ENCODE measurements around the gene DPEP1.

Gene DPEP1

DNA sequence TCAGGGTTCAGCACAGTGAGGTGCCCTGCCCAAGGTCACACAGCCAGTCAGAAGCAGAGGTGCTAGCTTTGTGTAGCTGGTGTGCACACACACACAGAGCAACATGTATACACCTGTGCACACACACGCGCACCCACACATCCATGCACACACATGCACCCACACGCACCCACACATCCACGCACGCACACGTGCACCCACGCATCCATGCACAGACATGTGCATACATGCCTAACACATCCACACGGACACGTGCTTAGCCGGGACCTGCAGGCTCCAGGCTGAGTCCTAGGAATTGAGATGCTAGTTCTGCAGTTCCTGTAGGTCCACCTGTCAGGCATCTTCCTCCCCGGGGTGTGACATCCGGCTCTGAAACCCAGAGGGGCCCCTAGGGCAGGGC, 13.0 kb upstream of the DPEP1 start:
- DNase-seq, result no peak

DNA sequence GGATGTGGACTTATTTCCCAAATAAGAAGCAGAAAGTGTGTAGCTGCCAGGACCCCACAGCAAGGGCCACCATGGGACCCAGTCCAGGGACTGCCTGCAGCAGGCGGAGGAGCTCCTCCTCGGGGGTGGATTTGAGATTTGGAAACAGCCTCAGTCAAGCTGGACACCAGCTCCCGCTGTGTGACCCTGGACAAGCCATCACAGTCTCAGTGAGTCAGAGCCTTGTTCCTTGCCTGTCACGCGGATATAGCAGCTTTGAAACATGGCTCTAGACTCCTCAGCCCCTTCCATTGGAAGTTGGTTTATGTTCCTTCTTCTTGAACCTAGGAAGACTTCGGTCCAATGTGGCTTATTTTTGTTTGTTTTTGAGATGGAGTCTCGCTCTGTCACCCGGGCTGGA, 12.5 kb upstream of the DPEP1 start:
- DNase-seq, result no peak

DNA sequence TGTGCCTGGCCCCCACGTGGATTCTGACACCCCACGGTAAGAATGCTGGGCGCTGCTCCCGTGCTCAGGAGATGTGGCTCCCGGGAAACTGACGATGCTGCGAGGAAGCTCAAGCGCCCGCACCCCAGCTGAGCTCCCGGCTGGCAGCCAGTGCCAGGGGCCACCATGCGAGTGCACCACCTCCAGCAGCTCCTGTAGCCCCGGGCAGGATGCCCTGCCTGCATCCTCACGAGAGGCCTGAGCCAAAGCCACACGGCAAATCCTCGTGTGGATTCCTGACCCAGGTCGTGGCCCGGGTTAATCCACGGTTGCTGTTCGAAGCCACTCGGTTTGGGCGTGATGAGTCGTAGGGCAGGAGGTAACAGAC, 11.6 kb upstream of the DPEP1 start:
- DNase-seq, result no peak

DNA sequence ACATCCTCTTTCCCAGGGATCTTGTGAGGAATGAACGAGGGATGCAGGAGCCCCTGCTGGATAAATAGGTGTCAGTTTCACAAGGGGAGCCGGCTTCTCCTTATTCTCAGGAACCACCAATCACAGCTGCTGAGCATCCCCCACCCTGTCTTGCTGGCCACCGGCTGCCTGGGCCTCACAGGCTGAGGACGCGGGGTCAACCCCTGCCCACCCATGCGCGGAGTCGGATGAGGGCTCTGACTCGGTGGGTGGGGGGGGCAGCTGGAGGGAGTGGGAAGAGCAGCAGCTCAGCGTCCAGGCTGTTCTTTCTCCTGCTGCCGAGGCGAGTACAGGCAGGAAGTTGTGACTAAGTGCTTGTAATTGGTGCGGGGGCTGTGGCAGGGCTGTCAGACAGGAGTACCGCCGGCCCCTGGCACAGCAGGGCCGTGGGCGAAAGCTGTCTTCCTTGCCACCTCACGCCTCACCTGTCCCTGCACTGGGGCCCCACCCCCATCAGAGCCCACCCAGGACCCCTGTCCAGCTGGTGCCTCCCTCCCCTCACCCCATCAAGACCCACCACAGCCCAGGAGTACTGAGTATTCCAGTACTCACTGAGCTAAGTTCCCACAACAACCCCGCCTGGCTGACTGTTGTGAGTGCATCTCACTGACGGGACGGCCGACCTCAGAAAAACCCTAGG, 11.0 kb upstream of the DPEP1 start:
- no peak for DNase-seq

DNA sequence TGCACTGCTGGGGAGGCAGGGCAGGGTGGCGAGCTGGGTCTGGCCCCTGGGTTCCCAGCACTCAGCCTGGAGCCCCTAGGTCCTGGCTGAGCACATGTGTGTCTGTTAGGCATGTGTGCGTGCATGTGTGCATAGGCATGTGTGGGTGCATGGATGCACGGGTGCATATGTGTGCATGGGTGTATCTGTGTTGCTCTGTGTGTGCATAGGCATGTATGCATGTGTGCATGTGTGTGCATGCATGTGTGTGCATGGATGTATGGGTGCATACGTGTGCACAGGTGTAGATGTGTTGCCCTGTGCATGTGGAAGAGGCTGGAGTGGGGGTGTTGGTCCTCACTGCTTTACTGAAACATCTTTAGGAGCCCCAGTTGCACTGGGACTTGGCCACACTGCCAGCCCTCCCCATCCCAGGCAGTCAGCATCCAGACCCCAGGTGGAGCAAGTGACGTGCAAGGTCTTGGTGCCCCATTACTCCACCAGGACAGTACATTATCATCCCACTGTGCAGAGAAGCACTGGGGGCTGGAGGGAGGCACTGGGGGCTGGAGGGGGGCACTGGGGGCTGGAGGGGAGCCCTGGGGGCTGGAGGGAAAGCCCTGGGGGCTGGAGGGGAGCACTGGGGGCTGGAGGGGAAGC, 10.4 kb upstream of the DPEP1 start:
- DNase-seq, result no peak

DNA sequence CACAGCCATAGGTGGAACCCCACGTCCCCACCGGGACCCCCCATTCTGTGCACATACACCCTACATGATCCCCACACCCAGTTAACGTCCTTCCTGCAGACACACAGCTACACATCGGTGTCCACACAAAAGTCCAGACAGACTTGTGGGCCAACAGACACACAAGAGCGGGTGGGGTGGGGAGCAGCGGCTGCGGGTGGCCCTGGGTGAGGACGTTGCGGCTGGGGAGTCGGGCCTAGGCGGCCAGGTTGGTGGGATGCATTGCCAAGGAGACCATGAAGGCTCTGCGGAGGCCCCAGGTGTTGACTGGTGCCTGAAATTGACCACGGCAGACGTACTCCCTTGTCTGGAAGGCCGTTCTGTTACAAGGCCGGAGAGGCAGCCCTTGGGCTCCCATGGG, 8.7 kb upstream of the DPEP1 start:
- no peak for DNase-seq

DNA sequence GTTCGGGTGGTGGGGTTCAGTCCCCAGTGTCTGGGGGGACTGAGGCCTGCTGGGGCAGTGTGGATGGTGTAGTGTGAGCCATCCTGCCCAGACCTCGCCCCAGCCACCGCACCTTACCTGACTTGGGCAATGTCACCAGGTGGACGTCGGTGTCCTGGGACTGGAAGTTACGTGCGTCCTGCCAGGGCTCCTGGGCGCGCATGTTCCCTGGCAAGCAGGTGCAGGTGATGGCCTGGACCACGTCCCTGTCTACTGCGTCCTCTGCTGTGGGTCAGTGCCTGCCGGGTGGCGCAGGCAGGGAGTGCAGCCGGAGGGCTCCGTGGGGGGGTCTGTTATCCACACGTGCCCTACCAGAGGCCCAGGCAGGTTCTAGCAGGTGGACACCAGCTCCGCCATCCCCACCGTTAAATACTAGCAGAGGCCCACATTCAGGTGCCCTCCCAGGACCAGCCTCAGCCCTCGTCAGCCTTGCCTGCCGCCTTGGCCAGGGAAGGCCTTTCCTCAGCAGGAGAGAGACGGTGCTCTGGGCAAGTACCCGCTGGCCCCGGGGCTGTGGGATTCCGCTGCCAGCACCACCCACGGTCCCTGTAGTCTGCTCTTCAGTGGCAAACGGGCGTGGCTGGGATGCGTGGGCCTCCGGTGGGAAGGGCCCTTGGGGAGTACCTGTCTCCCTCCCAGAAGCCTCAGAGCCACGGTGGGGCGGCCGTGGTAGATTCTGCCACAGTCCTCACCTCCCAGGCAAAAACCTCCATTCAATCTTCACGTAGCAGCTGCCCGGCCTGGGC, 8.1 kb upstream of the DPEP1 start:
- no peak for DNase-seq

DNA sequence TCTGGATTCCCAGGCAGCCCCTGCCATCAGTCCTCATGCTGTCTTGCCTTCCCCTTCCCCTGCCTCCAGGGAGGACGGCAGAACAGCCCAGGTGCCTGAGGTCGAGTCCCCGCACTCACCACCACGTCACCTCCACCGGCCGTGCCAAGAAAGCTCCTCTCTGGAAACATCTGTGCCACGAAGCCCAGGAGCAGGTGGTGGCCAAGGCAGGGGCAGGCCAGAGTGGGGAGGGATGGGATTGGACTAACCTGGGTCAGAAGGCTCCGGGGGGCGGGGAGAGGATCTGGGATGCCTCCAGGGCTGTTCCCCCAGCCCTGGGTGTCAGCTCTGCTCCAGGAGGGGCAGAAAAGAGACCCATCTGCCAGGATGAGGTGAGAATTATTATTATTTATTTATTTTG, 7.4 kb upstream of the DPEP1 start:
- no peak for DNase-seq

DNA sequence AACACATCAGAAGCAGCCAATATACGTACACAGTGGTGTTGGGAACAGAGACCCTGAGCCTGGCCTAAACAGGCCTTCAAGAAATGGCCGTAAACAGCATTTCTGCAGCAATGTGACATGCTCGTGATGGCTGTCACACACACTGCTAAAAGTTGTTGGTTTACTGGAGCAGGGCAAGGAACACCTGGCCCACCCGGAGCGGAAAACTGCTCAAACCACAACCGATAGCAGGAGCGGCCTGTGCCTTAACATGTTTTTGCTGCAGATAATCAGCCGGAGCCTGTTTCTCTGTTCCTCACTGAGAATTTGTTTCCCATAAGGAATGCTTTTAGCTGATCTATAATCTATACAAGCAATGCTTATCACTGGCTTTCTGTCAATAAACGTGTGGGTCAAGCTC, 6.0 kb upstream of the DPEP1 start:
- DNase-seq, result no peak

DNA sequence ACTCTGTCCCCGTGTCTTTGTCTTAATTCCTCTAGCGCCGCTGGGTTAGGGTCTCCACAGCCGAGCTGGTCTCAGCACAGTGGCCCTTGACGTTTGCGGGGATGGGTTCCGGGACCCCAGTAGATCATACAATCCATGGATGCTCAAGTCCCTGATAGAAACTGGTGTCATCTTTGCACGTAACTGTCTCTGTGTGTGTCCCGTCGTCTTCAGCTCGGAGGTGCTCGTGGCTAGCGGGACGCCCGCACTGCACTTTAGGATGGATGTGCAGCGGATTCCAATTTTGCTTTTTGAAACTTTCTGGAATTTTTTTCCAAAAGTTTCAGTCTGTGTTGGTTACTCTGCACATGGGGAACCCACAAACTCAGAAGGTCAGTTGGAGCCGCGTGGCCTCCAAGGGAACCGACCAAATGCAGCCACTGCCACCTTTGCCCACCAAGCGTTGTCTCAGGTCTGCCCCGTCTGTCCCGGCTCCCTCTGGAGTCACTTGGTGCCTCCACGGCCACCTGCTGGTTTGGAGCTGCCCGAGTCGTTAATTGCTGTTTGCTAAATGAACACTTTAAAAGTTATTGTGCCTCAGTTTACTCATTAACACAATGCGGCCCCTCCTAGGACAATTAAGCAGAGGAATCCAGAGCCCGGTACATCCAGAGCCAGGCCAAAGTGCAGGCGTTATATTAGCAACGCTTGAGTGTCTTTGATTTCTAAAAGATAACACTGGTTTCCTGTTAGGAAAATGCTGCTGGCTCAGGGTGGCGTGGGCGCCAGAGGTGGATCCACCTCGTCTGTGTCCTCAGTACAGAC, 5.3 kb upstream of the DPEP1 start:
- DNase-seq, result no peak

DNA sequence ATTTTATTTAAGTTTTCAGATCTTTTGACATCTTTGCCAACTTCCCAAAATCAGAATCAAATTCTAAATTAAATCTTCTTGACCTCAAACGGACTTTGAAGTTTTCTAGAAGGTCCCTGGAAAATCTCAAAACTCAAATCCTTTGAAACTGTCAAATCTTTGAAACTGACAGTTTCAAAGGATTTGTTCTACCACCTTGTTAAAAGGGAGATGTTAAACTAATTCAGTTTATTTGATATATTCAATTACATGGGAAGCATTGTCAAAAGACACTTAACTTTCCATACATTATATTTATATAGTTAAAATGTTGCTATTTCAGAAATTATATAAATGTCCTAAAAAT, 3.4 kb upstream of the DPEP1 start:
- DNase-seq, result no peak

DNA sequence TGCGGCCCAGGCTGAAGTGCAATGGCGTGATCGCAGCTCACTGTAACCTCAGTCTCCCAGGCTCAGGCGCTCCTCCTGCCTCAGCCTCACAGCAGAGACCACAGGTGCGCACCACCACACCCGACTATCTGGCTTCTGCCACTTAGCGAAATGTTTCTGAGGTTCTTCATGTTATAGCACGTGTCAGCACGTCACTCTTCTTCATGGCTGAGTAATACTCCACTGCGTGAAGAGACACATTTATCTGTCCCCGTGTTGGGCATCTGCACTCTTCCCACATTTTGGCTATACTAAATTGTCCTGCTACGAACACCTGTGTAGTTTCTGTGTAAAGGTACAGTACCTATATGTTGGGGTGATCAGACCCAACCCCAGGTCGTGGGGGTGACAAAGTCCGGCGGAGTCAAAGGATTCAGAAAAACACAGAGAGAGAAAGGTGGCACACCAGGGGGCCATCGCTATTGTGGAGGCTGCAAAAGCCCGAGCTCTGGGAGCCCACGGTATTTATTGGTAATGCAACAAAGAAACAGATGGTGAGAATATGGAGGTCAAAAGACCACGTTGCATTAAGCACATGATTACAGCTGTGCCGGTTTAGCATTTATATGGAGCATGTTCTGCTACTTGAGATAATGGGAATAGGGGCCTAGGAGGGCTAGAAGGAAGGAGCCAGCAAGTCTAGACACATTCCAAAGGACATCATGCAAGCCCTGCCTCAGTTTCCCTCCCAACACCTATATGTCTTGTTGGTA, 851 bp upstream of the DPEP1 start:
- no peak for DNase-seq

DNA sequence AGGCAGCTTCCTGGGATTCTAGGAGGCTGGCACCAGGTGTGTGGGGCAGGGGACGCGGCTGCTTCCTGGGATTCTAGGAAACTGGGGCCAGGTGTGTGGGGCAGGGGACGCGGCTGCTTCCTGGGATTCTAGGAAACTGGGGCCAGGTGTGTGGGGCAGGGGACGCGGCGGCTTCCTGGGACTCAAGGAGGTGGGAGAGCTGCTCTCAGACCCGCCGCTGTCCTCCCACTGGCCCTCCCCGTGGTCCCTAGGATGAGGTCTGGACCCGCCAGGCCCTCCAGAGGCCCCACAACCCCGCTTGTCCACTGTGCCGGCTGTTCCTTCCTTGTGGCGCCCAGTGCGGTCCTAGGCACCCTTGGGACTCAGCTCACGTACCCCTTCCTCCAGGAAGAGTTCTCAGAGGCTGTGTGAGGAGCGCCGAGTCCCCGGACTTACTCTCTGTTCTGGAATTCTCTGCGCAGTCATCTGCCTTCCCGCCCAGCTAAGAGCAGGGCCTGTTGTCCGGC, 565 bp downstream of the DPEP1 start:
- no peak for DNase-seq

DNA sequence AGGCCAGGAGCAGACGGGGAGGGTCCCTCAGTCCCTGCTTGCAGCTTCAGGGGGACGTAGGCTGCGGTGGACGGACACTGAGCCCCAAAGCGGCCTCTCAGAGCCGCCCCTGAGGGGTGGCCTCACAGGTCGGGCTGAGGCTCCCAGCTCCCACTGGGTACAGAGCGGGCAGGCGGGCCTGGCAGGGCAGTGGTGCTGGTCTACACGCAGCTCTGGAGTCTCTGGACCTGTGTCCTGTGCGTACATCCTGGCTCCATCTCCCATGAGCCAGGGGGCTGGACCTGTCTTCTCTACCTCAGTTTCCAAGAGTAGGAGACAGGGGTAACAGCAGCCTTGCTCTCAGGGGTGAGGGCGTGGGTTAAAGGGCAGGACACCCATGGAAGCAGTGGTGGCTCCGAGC, 1.7 kb downstream of the DPEP1 start:
- DNase-seq, result no peak

DNA sequence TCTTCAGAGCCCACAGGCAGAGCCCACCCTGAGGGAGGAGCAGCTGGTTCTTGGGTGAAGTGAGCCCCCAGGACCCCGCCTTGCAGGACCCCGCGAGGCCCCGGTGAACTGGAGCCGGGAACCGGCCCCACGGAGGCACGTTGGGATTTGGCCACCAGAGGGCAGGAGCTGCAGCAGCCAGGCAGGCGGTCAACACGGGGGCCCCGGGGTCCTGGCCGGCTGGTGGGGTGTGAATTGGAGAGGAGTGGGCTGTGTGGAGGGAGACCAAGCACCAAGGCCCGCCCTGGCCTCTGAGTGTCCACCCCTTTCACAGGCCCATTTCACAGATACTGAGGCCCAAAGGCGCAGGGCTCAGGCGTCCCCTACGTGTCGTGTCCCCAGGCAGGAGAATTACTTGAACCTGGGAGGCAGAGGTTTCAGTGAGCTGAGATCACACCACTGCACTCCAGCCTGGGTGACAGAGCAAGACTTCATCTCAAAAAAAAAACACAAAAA, 2.2 kb downstream of the DPEP1 start:
- no peak for DNase-seq

DNA sequence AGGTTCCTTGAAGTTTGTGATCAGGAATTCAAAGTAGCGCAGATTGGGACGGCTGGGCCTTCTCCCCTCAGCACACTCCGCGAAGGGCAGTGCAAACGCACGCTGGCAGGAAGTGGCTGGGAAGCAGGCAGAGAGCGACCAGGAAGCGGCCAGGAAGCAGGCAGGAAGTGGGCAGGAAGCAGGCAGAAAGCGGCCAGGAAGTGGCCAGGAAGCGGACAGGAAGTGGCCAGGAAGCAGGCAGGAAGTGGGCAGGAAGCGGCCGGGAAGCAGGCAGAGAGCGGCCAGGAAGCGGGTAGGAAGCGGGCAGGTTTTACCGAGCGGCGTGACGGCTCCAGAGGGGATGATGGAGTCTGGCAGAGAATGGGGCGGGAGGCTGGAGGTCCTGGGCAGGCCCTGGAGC, 3.2 kb downstream of the DPEP1 start:
- no peak for DNase-seq

DNA sequence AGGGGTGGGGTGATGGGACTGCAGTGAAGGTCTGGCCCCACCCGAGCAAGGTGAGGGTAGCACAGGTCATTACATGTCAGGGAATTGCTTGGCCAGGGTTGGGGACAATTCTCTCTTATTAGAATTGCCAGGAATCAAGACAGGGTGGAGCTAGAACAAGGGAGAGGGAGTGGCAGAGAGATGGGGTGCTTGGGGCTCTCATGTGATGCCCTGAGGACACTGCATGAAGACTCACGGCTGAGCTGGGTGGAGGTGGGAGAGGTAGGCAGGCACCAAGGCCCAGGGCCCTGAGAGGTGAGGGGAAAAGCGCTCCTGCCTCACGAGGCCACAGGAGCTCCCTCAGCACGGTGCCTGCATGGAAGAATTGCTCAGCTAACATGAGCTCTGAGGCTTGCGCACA, 3.6 kb downstream of the DPEP1 start:
- DNase-seq, result no peak

DNA sequence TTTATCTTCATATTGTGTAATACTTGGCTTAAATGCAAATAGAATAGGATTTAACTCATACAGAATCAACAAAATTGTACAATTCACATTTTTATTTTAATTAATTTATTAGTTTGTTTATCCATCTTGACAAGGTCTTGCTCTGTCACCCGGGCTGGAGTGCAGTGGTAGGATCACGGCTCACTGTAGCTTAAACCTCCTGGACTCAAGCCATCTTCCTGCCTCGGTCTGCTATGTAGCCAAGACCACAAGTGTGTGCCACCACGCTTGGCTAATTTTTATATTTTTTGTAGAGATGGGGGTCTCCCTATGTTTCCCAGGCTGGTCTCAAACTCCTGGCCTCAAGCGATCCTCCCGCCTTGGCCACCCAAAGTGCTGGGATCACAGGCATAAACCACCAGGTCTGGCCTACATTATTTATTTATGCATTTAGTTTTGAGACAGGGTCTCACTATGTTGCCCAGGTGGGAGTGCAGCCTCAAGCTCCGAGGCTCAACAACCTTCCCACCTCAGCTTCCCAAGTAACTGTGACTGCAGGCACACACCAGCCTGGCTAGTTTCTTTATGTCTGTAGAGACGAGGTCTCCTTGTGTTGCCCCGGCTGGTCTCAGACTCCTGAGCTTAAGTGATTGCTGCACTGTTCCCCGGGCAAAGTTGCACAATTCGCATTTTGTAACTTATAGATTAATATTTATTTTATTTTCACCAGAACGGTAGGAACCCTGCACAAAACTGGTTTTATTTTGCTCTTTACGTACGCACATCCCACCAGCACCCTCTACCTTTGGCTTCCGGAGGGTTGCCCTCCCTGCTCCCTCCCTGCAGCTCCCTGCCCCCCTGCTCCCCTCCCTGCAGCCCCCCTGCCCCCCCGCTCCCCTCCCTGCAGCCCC, 4.9 kb downstream of the DPEP1 start:
- no peak for DNase-seq

DNA sequence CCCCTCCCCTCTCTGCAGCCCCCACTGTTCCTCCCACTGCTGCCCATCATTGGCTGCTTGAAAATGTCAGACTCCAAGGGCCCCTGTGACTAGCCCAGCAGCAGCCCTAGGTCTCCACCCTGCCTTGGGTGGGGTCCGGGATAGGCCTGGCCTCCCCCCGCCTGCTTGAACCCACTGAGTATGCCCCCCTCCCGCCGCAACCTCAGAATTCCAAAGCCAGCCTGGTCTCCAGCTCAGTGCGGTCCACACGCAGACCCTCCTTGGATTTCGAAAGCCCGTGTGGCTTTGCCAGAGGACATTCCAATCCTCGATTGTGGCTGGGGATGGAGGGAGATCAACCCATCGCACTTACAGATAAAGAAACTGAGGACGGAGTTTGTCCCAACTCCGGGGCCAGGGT, 6.4 kb downstream of the DPEP1 start:
- DNase-seq, result no peak

DNA sequence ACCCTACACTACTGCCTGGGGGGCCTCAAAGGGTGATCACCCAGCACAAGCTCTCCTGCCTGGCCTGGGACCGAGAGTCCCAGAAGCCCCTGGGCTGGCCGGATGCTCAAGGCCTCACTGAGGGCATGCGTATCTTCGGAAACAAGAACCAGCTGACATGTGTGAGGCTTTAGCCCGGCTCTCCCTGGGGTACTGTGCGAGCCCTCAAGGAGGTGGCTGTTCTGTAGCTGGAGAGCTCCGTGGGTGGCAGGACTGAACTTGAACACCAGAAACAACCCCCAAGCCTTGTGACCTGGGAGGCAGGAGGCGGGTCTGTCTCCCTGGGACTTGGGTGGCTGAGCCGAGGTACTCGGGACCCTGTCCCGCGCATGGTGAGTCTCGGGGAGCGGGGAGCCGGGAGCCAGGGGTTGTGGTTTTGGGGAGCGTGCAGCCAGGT, 7.0 kb downstream of the DPEP1 start:
- no peak for DNase-seq

DNA sequence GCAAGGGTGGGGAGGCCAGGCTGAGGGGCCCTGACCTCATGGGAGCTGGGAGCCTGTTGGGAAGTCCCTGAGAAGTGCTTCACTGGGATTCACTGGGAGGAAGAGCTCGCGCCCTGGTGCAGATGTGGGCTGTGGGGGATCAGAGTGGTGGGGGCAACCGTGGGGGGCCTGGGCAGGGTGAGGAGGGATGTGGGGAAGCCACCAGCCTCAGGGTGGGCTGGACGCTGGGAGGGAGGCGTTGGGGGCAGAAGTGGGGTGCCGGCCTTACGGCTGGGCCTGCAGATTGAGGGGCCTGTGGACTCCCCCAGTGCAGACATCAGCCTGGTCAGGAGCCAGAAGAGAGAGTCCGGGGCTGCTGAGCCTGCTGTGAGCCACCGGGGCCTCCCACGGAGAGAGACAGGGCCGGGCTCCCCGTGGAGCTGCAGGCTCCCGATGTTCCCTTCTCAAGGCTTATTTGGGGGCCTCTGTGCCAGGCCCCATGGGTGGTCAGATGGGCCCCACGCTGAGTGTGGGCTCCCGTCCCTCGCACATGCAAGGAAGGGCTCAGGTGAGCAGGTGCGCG, 7.8 kb downstream of the DPEP1 start:
- DNase-seq, result no peak

All from NCI-H2081 treated with DMSO at 0.1 percent for 48 hours (cell line).